CD14-positive monocyte (primary cell): Measurements from ENCODE around the gene DDI2. TPM values are rescaled to one million over a fixed set of nuclear protein-coding genes. Genes with fewer than 3 reads are reported as not detected.

ENCODE experiments used
- DNase-seq, 3 donors: peaks; one replicate each; pipeline ENCODE4 v3.0.0-alpha.2; 2011 to 2022
- H2AFZ ChIP-seq: 2 replicates; pipeline ENCODE4 v1.6.0; 2012; ENCODE audit warnings: mild to moderate bottlenecking, low read depth, low read length, inconsistent platforms; ENCODE audit not compliant: insufficient read depth, poor library complexity, severe bottlenecking
- H3K27ac ChIP-seq, 2 donors: 1 replicate in 1 of 2; 2 replicates in 1 of 2; pipeline ENCODE4 v1.5.1; 2012 to 2013; ENCODE audit warnings: low read length in 2 of 2, control low read depth in 1 of 2, inconsistent platforms in 1 of 2, low read depth in 1 of 2, mild to moderate bottlenecking in 1 of 2
- H3K27me3 ChIP-seq, 2 donors: one replicate each; pipeline versions ENCODE4 v1.6.0 to v1.6.1; 2011 to 2013; ENCODE audit warnings: low read length in 2 of 2; ENCODE audit not compliant: control insufficient read depth in 2 of 2, insufficient read depth in 2 of 2
- H3K36me3 ChIP-seq, 2 donors: replicated peaks in 1 of 2; 1 replicate in 1 of 2; 2 replicates in 1 of 2; pipeline versions ENCODE4 v1.5.1 to v1.6.1; 2012 to 2013; ENCODE audit warnings: low read length in 2 of 2, control low read depth in 1 of 2, inconsistent platforms in 1 of 2, mild to moderate bottlenecking in 1 of 2; ENCODE audit not compliant: insufficient read depth in 2 of 2, control insufficient read depth in 1 of 2
- H3K4me1 ChIP-seq, 2 donors: 1 replicate in 1 of 2; 2 replicates in 1 of 2; pipeline versions ENCODE4 v1.5.1 to v1.6.1; 2012 to 2013; ENCODE audit warnings: low read length in 2 of 2, control low read depth in 1 of 2, inconsistent platforms in 1 of 2, mild to moderate bottlenecking in 1 of 2, moderate library complexity in 1 of 2; ENCODE audit not compliant: insufficient read depth in 2 of 2, control insufficient read depth in 1 of 2
- H3K4me2 ChIP-seq: replicated peaks from 2 replicates; pipeline ENCODE3; 2012; ENCODE audit warnings: low read length, moderate library complexity, mild to moderate bottlenecking; ENCODE audit not compliant: poor library complexity, severe bottlenecking; ENCODE audit errors: extremely low read depth
- H3K4me3 ChIP-seq, 3 experiments: fragments of 200-600 bp in 1 of 3; sonication (generic) in 1 of 3; replicated peaks in 1 of 3; 1 replicate in 2 of 3; 2 replicates in 1 of 3; pipeline ENCODE4 v1.5.1; 2011 to 2013; ENCODE audit warnings: low read length in 3 of 3, mild to moderate bottlenecking in 3 of 3, control low read depth in 2 of 3, low read depth in 2 of 3, inconsistent platforms in 1 of 3, moderate library complexity in 1 of 3
- H3K79me2 ChIP-seq: 2 replicates; pipeline ENCODE4 v1.6.0; 2012; ENCODE audit warnings: mild to moderate bottlenecking, control low read depth, inconsistent platforms, low read length, moderate library complexity; ENCODE audit not compliant: insufficient read depth
- H3K9ac ChIP-seq: 2 replicates; pipeline ENCODE4 v1.6.0; 2017; ENCODE audit warnings: low read length, mild to moderate bottlenecking; ENCODE audit not compliant: insufficient read depth, poor library complexity, severe bottlenecking
- H3K9me3 ChIP-seq, 2 donors: replicated peaks in 1 of 2; 1 replicate in 1 of 2; 2 replicates in 1 of 2; pipeline versions ENCODE4 v1.5.1 to v1.6.1; 2012 to 2013; ENCODE audit warnings: low read length in 2 of 2, control low read depth in 1 of 2; ENCODE audit not compliant: control insufficient read depth in 1 of 2, insufficient read depth in 1 of 2
- H4K20me1 ChIP-seq: 2 replicates; pipeline ENCODE4 v1.6.0; 2012; ENCODE audit warnings: mild to moderate bottlenecking, low read length, control low read depth, moderate library complexity; ENCODE audit not compliant: insufficient read depth
- H3K27ac Mint-ChIP-seq, 7 donors: one replicate each; pipeline ENCODE4 v1.8.0; 2020; ENCODE audit warnings: mild to moderate bottlenecking in 7 of 7, mixed read lengths in 7 of 7, moderate library complexity in 6 of 7, inconsistent platforms in 2 of 7
- H3K27me3 Mint-ChIP-seq, 3 donors: one replicate each; pipeline ENCODE4 v1.8.0; 2021 to 2022; ENCODE audit warnings: low read depth in 3 of 3, mild to moderate bottlenecking in 3 of 3, mixed read lengths in 3 of 3, moderate library complexity in 3 of 3, inconsistent platforms in 1 of 3
- H3K36me3 Mint-ChIP-seq, 2 donors: one replicate each; pipeline ENCODE4 v1.8.0; 2020; ENCODE audit warnings: mixed read lengths in 2 of 2, inconsistent platforms in 1 of 2, mild to moderate bottlenecking in 1 of 2
- H3K4me1 Mint-ChIP-seq: one replicate; pipeline ENCODE4 v1.8.0; 2020; ENCODE audit warnings: mild to moderate bottlenecking, mixed read lengths
- H3K4me3 Mint-ChIP-seq, 2 donors: one replicate each; pipeline ENCODE4 v1.8.0; 2020; ENCODE audit warnings: mild to moderate bottlenecking in 2 of 2, mixed read lengths in 2 of 2, moderate library complexity in 1 of 2
- H3K9me3 Mint-ChIP-seq, 7 donors: one replicate each; pipeline ENCODE4 v1.8.0; 2020 to 2022; ENCODE audit warnings: mixed read lengths in 7 of 7, mild to moderate bottlenecking in 6 of 7, moderate library complexity in 6 of 7, inconsistent platforms in 2 of 7
- WGBS: methylation state at CpG from one replicate; pipeline ENCODE4 v1.1.5; 2013; ENCODE audit warnings: missing lambda C conversion rate; ENCODE audit not compliant: insufficient coverage; 5-methylcytosine and 5-hydroxymethylcytosine counted together
- intact Hi-C, 2 donors: fragments of 100-400 bp; cut with micrococcal nuclease; formaldehyde crosslinking; loops; one replicate each; pipeline versions ENCODE4 v1.15.0 to v1.15.1; 2023
- polyA plus RNA-seq, 3 donors: library from polyadenylated mRNA; depleted of rRNA in 1 of 3; unstranded in 2 of 3; stranded (reverse) in 1 of 3; fragments of 300-500 nt in 2 of 3; fragments of >200 nt in 1 of 3; fragmentation: Illumina TruSeq in 2 of 3; gene quantifications; 1 replicate in 2 of 3; 2 replicates in 1 of 3; pipeline ENCODE4 v1.2.3, GENCODE V29; 2012 to 2021
- TF ChIP-seq, protein P1 (sequence below): fragments of 200-600 bp; IDR thresholded peaks from one replicate; pipeline ENCODE4 v1.8.0; 2022; ENCODE audit warnings: antibody characterized with exemption, mild to moderate bottlenecking

The DDI2 gene
- polyA plus RNA-seq, 3 donors: 2.5 to 5.4 (median 3.2) TPM

DNA sequence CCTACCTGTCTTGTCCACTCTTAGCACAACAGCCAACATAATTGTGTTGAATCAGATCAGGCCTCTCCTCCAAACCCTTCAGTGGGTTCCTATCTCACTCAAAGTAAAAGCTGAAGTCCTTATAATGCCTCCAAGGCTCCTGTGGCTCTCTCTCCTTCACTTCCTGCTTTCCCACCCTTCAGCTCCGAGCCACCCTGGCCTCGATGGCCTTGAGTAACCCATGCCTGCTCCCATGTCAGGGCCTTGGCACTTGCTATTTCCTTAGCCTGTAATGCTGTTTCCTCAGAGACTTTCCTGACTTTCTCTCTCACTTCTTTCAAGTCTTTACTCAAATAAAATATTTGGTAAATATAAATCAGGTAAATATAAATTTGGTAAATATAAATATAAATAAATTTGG is 58.8 kb downstream of the DDI2 start:
- H3K4me1 Mint-ChIP-seq: peaks cover 35% of the 10 kb centered on the region
- Histone ChIP-seq H4K20me1 (no peaks in the 10 kb centered on the region), H3K4me2 (no peak overlapping the region), H3K27ac (no peak overlapping the region), H3K79me2 (no peaks in the 10 kb centered on the region), H3K27me3 (no peaks in the 10 kb centered on the region), H3K9ac (no peak overlapping the region), H3K4me1 (peaks cover 12 to 26% of the 10 kb centered on the region in 2 donors), H3K4me3 (no peak overlapping the region), H2AFZ (no peak overlapping the region), H3K36me3 (no peaks in the 10 kb centered on the region), H3K9me3 (no peaks in the 10 kb centered on the region)
- H3K27me3 Mint-ChIP-seq: peaks cover 0 to 3% (median 1%) of the 10 kb centered on the region in 3 donors
- no peak overlapping the region for H3K4me3 Mint-ChIP-seq
- peak in 1 of 3 donors; percentile 44 for DNase-seq
- WGBS: 27% methylated on average over 2 of the region's 2 CpGs
- H3K36me3 Mint-ChIP-seq: no peaks in the 10 kb centered on the region
- intact Hi-C loops: no loop called here
- peak overlapping the region in 2 of 7 donors; percentile 34 to 49 for H3K27ac Mint-ChIP-seq
- peaks cover 0 to 6% (median 0%) of the 10 kb centered on the region in 7 donors for H3K9me3 Mint-ChIP-seq
- TF ChIP-seq, protein P1, sequence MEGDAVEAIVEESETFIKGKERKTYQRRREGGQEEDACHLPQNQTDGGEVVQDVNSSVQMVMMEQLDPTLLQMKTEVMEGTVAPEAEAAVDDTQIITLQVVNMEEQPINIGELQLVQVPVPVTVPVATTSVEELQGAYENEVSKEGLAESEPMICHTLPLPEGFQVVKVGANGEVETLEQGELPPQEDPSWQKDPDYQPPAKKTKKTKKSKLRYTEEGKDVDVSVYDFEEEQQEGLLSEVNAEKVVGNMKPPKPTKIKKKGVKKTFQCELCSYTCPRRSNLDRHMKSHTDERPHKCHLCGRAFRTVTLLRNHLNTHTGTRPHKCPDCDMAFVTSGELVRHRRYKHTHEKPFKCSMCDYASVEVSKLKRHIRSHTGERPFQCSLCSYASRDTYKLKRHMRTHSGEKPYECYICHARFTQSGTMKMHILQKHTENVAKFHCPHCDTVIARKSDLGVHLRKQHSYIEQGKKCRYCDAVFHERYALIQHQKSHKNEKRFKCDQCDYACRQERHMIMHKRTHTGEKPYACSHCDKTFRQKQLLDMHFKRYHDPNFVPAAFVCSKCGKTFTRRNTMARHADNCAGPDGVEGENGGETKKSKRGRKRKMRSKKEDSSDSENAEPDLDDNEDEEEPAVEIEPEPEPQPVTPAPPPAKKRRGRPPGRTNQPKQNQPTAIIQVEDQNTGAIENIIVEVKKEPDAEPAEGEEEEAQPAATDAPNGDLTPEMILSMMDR: no peak

- intact Hi-C loops: no loop called here
- H3K9me3 ChIP-seq: no peaks in the 10 kb centered on the region
- H3K36me3 ChIP-seq: no peaks in the 10 kb centered on the region
- WGBS: 100% methylated on average over 4 of the region's 6 CpGs
- Mint-ChIP-seq H3K27ac (peak overlapping the region in 1 of 7 donors; percentile 79), H3K4me3 (no peak overlapping the region), H3K36me3 (no peaks in the 10 kb centered on the region), H3K9me3 (peaks cover 0 to 6% (median 0%) of the 10 kb centered on the region in 7 donors), H3K4me1 (peaks cover 44% of the 10 kb centered on the region), H3K27me3 (peaks cover 0 to 4% (median 1%) of the 10 kb centered on the region in 3 donors)
- H2AFZ ChIP-seq: no peak overlapping the region
- no peak for DNase-seq
- H3K9ac ChIP-seq: no peak overlapping the region
- no peaks in the 10 kb centered on the region for H3K79me2 ChIP-seq
- TF ChIP-seq, protein P1: no peak
- peaks cover 15 to 36% of the 10 kb centered on the region in 2 donors for H3K4me1 ChIP-seq
- no peaks in the 10 kb centered on the region for H3K27me3 ChIP-seq
- H3K4me3 ChIP-seq: no peak overlapping the region
- H4K20me1 ChIP-seq: no peaks in the 10 kb centered on the region
- no peak overlapping the region for H3K4me2 ChIP-seq
- no peak overlapping the region for H3K27ac ChIP-seq
These were observed 59.7 kb downstream of the DDI2 start for GRCh38 chr1:15676688-15677661.
